IPS-NIHi11 (cell line): ENCODE measurements around the gene POLK.
"Not testable (repeated sequence)": the region's sequence is repeated elsewhere in the genome, so short reads cannot be mapped to it uniquely, and the experiment has no call there.

ENCODE experiments used
- DNase-seq: peaks from one replicate; pipeline ENCODE4 v3.0.0; 2012; ENCODE audit warnings: mixed read lengths, low spot score

The POLK gene

GRCh38 chr5:75511435-75512382 lies at the start of gene POLK, which contains the start of gene CERT1:
TSS of gene POLK (plus strand) at chr5:75511891.
TSS of gene CERT1 (minus strand) at chr5:75511629. CDS start at chr5:75511207, 422 bp downstream.
- DNase-seq = peak; percentile 95

DNA sequence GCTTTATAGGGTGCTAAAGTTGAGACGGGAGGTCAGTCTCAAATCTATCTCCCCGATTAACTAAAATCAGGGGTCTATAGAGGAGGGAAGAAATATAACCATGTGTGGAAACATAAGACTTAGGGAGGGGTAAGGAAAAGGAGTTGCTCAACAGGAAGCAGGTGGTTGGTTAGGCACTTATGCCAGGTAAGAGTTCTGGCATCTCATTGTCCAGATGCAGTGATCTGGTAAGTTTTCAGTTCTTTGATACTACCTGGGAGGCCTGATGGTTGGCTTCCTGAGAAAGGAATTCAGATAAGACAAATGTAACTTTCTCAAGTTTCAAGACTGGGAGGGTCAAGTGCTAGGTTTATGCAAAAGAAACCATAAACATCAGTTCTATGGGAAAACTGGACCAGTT lies 48.0 kb upstream of the POLK start:
- DNase-seq = no peak

DNA sequence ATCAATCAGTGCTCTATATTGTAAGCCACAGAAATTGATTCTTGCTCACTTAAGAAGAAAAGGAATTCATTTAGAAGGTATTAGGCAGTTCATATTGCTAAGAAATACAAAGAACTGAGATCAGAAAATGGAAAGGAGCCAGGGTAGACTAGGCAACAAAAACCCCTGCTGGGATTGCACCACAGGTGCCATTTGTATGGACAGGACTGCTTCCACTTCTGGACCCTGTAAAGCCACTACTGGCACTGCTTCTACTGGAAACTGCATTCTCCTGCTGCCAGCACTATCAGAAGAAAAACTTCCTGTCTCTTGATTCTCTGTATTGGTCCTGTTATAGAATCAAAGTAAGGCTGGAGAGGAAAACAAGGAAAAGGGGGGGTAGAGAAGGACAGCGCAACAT lies 46.2 kb upstream of the POLK start:
- DNase-seq = no peak

GRCh38 chr5:75466006-75466716 lies 45.5 kb upstream of the POLK start:
- DNase-seq = no peak

DNA sequence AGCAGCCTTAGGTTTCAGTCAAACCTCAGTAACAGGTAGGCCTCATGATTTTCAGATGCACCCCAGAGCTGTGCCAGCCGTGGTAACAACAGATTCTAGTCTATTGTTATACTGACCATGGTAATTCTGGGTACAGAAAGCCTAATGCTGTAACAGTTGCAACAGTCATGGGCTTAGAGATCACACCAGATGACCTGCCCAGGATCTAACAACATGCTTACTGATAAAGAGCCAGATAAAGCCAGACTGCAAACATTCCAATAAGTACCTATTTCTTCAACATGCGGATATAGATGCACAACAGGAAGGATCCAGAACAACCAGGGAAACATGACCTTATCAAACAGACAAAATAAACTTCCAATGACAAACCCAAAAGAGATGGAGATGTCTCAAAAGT lies 43.1 kb upstream of the POLK start:
- DNase-seq = no peak

GRCh38 chr5:75469017-75469416 lies 42.7 kb upstream of the POLK start:
- no peak for DNase-seq

DNA sequence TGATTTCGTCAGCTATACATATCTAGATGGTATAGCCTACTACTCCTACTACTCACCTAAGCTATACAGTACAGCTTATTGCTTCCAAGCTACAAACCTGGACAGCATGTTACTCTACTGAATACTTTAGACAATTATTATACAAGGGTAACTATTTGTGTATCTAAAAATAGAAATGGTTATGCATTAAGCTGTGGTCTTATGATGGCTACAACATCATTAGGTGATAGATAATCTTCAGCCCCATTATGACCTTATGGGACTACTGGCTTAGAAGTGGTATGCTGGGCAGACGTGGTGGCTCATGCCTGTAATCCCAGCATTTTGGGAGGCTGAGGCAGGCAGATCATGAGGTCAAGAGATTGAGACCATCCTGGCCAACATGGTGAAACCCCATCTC lies 40.5 kb upstream of the POLK start:
- DNase-seq = no peak

- no peak for DNase-seq
Measured at GRCh38 chr5:75472973-75473372, 38.7 kb upstream of the POLK start.

GRCh38 chr5:75473463-75473862 lies 38.2 kb upstream of the POLK start:
- DNase-seq = no peak

DNA sequence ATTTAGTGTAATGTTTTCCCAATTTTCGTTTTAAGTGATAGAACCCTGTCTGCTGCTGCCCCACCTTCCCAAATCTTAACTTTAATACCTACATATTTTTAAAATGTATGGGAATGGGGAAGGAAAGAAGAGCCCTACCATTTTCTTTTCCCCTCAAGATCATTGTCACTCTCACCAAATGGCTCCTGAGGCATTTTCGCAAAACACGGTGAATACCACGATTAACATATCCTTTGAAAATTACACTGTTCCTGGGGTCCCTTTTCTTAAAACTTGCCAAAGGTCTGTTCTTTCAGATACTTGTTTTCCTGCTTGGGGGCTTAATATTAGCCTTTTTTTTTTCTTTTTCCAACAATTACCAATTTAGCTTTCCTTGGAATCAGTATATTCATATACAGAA lies 36.3 kb upstream of the POLK start:
- no peak for DNase-seq

- peak; percentile 7 for DNase-seq
Measured at GRCh38 chr5:75481024-75481423, 30.7 kb upstream of the POLK start.

DNA sequence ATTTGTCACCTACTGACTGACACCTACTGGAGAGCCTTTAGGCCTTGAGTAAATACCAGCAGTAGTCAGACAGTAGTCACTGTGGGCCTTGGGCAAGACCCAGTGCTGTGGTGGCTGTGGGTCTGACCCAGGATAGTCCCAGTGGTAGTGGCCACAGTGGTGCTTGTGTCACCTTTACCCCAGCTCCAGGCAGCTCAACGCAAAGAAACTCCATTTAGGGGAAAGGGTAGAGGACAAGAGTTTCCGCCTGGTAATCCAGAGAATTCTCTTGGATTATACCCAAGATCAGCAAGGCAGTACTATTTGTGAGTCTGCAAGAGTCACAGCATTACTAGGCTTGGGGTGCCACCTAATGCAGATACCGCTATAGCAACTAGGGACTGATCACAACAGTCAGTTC lies 29.2 kb upstream of the POLK start:
- no peak for DNase-seq

DNA sequence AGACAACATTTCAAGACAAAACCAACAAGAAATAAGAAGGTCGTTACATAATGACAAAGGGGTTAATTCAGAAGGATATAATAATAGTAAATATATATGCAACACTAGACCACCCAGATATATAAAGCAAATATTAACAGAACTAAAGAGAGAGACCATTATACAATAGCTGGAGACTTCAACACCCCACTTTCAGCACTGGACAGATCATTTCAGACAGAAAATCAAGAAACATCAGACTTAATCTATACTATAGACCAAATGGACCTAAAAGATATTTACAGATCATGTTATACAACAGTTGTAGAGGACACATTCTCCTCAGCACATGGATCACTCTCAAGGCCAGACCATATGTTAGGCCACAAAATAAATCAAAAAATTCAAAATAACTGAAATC lies 27.1 kb upstream of the POLK start:
- no peak for DNase-seq

- DNase-seq = not testable (repeated sequence)
Measured at GRCh38 chr5:75489847-75490246, 21.8 kb upstream of the POLK start.

DNA sequence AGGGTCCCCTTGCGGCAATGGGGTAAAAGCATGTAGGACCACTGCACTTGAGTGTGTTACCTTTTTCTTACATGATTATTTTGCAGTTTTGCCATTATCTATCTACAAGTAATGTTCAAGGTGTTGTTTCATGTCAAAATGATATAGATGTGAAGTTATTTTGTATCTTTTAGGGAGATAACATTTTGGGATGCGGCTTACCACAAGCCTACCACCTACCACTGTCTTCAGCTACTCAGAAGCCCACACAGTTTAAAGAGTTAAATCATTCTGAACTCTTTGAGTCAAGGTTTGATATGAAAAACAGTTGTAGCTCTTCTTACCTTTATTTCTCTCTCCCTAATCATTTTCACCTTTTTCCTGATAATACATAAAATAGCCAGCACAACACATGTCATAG lies 20.1 kb upstream of the POLK start:
- no peak for DNase-seq

GRCh38 chr5:75496026-75496425 lies 15.7 kb upstream of the POLK start:
- DNase-seq = no peak

DNA sequence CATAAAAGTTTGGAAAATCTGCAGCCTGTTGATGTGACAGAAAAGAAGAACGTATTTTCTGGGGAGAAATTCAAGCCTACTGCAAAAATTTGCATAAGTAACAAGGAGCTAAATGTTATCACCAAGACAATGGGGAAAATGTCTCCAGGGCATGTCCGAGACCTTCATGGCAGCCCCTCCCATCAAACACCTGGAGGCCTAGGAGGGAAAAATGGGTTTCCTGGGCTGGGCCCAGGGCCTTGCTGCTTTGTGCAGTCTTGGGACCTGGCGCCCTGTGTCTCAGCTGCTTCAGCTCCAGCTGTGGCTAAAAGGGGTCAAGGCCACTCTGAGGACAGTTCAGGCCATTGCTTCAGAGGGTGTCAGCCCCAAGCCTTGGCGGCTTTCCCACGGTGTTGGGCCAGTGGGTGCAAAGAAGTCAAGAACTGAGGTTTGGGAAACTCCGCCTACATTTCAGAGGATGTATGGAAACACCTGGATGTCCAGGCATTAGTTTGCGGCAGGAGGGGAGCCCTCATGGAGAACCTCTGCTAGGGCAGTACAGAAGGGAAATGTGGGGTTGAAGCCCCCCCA lies 13.4 kb upstream of the POLK start:
- no peak for DNase-seq

DNA sequence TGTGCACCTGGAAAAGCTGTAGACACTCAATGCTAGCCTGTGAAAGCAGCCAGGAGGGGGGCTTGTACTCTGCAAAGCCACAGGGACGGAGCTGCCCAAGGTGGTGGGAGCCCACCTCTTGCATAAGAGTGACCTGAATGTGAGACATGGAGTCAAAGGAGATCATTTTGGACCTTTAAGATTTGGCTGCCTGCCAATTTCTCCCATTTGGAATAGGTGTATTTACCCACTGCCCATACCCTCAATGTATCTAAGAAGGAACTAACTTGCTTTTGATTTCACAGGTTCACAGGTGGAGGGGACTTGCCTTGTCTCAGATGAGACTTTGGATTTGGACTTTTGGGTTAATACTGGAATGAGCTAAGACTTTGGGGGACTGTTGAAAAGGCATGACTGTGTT lies 12.8 kb upstream of the POLK start:
- not testable (repeated sequence) for DNase-seq

GRCh38 chr5:75505112-75505511 lies 6.6 kb upstream of the POLK start:
- not testable (repeated sequence) for DNase-seq

DNA sequence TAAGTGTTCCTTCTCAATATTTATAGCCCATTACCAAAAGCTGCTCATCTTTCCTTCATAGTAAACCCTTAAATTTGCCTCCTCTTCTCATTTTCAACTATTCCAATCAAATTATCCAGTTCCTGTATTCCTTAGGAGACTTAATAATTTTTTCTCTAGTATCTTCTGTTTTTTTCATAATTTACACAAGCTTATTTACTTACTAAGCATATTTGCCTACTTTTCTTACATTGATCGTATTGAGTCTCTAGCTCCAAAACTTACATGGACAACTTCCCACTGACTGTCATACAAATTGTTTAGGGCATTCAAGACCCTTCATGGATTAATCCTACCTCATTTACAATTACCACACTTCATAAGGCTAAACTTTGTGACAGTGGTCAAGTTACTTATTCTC lies 3.9 kb upstream of the POLK start:
- no peak for DNase-seq

DNA sequence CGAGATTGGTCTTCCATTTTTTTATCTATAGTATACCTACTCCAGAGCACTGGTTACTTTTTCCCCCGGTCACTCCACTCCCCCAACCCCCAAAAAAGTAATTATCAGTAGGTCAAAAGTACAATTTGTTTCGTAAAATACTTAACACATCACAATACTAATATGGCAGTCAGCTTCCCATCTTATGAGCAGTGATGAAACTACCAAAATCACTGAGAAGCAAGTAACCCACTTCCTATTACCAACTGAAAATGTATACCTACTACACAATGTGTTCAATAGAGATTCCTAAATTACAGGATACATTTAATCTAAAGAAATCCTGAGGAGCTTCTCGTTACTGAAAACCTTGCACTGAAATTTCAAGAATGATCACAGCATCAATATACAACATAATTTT lies 2.1 kb upstream of the POLK start:
- DNase-seq = no peak

DNA sequence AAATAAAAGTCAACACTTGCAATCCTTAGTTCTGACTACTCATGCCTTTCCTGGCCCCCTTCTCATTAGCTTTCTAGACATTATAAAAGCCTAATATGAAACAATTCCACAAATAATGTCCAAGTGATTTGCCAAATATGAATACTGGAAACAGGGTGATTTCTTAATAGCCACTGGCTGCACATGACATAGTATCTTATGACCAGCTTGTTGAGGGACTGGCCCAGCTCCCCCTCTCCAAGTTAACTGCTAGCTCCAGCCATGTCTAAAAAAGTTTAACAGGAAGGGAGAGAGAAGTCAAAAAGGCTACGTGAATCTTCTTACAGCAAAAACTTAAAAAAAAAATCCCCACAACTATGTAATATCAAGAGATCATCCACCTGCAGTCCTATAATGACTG lies 1.7 kb upstream of the POLK start:
- no peak for DNase-seq

GRCh38 chr5:75510417-75510835 lies 1.3 kb upstream of the POLK start:
- DNase-seq = no peak
